HEK293 (cell line): Measurements from ENCODE around the gene ITGA2B.

Experiments
- CTCF ChIA-PET: fragments of 350-600 bp; formaldehyde crosslinking; extraction: SDS; loops from one replicate; lab custom pipeline; 2021; ENCODE audit warnings: antibody characterized with exemption; lab: Yijun Ruan, JAX
- POLR2A ChIA-PET: fragments of 300-600 bp; formaldehyde crosslinking; extraction: SDS; loops from one replicate; lab custom pipeline; 2020; ENCODE audit warnings: antibody characterized with exemption, inconsistent platforms; lab: Yijun Ruan, JAX
- H3K27ac ChIP-seq: fragments of 200-500 bp; sonication (Bioruptor generic); 2 replicates; pipeline ENCODE4 v1.5.1; 2014; ENCODE audit warnings: low read depth, low read length, control low read depth, inconsistent platforms; ENCODE audit errors: extremely low read depth
- H3K36me3 ChIP-seq, 2 experiments: fragments of 200-500 bp in 1 of 2; sonication (Bioruptor generic) in 1 of 2; 1 replicate in 1 of 2; 2 replicates in 1 of 2; pipeline ENCODE4 v1.5.1; 2014 to 2017; ENCODE audit warnings: inconsistent platforms in 2 of 2, low read length in 2 of 2; ENCODE audit not compliant: control insufficient read depth in 2 of 2, insufficient read depth in 1 of 2
- H3K4me1 ChIP-seq: fragments of 200-500 bp; sonication (Bioruptor generic); 2 replicates; pipeline ENCODE4 v1.5.1; 2014; ENCODE audit warnings: mild to moderate bottlenecking, low read length, inconsistent platforms; ENCODE audit not compliant: control insufficient read depth, insufficient read depth
- H3K4me3 ChIP-seq: 2 replicates; pipeline ENCODE4 v1.5.1; 2011; ENCODE audit warnings: low read depth, mild to moderate bottlenecking, control low read depth, low read length, moderate library complexity
- H3K9me3 ChIP-seq: fragments of 200-500 bp; sonication (Bioruptor generic); 2 replicates; pipeline ENCODE4 v1.5.1; 2014; ENCODE audit warnings: low read depth, low read length, inconsistent platforms; ENCODE audit not compliant: control insufficient read depth, insufficient read depth
- BCL11B ChIP-seq: fragments of 450-650 bp; formaldehyde crosslinking; IDR thresholded peaks from 2 replicates; pipeline ENCODE4 v1.5.1; 2016; ENCODE audit warnings: low read depth, missing biosample characterization, missing genetic modification characterization
- FEZF1 ChIP-seq: fragments of 450-650 bp; formaldehyde crosslinking; IDR thresholded peaks from 2 replicates; pipeline ENCODE4 v1.5.1; 2016; ENCODE audit warnings: missing biosample characterization, missing genetic modification characterization
- GLIS2 ChIP-seq: fragments of 450-650 bp; formaldehyde crosslinking; IDR thresholded peaks from 2 replicates; pipeline ENCODE4 v1.5.1; 2016; ENCODE audit warnings: missing biosample characterization, missing genetic modification characterization
- KLF8 ChIP-seq: fragments of 450-650 bp; formaldehyde crosslinking; IDR thresholded peaks from 2 replicates; pipeline ENCODE4 v1.5.1; 2016; ENCODE audit warnings: missing biosample characterization, missing genetic modification characterization
- OSR2 ChIP-seq: fragments of 450-650 bp; formaldehyde crosslinking; IDR thresholded peaks from 2 replicates; pipeline ENCODE4 v1.5.1; 2016; ENCODE audit warnings: missing biosample characterization, missing genetic modification characterization
- SCRT2 ChIP-seq: fragments of 450-650 bp; formaldehyde crosslinking; IDR thresholded peaks from 2 replicates; pipeline ENCODE4 v1.5.1; 2016; ENCODE audit warnings: missing biosample characterization, missing genetic modification characterization
- YY2 ChIP-seq: fragments of 450-650 bp; formaldehyde crosslinking; IDR thresholded peaks from 2 replicates; pipeline ENCODE4 v1.5.1; 2016; ENCODE audit warnings: missing biosample characterization, missing genetic modification characterization
- ZFP37 ChIP-seq: fragments of 450-650 bp; formaldehyde crosslinking; IDR thresholded peaks from 2 replicates; pipeline ENCODE4 v1.5.1; 2016; ENCODE audit warnings: missing biosample characterization, missing genetic modification characterization
- ZFP69B ChIP-seq: fragments of 450-650 bp; formaldehyde crosslinking; IDR thresholded peaks from 2 replicates; pipeline ENCODE4 v1.5.1; 2016; ENCODE audit warnings: missing biosample characterization, missing genetic modification characterization
- ZIC2 ChIP-seq: fragments of 450-650 bp; formaldehyde crosslinking; IDR thresholded peaks from 2 replicates; pipeline ENCODE4 v1.5.1; 2016; ENCODE audit warnings: missing biosample characterization, missing genetic modification characterization
- ZNF157 ChIP-seq: fragments of 450-650 bp; formaldehyde crosslinking; IDR thresholded peaks from 2 replicates; pipeline ENCODE4 v1.5.1; 2016; ENCODE audit warnings: missing biosample characterization, missing genetic modification characterization
- ZNF169 ChIP-seq: fragments of 450-650 bp; formaldehyde crosslinking; IDR thresholded peaks from 2 replicates; pipeline ENCODE4 v1.5.1; 2016; ENCODE audit warnings: missing biosample characterization, missing genetic modification characterization
- ZNF211 ChIP-seq: fragments of 450-650 bp; formaldehyde crosslinking; IDR thresholded peaks from 2 replicates; pipeline ENCODE4 v1.5.1; 2016; ENCODE audit warnings: low read depth, missing biosample characterization, missing genetic modification characterization
- ZNF239 ChIP-seq: fragments of 450-650 bp; formaldehyde crosslinking; IDR thresholded peaks from 2 replicates; pipeline ENCODE4 v1.5.1; 2016; ENCODE audit warnings: missing biosample characterization, missing genetic modification characterization
- ZNF280C ChIP-seq: fragments of 450-650 bp; formaldehyde crosslinking; IDR thresholded peaks from 2 replicates; pipeline ENCODE4 v1.5.1; 2016; ENCODE audit warnings: missing biosample characterization, missing genetic modification characterization
- ZNF350 ChIP-seq: fragments of 450-650 bp; formaldehyde crosslinking; IDR thresholded peaks from 2 replicates; pipeline ENCODE4 v1.5.0; 2017; ENCODE audit warnings: missing biosample characterization, mild to moderate bottlenecking, missing genetic modification characterization
- ZNF366 ChIP-seq: fragments of 450-650 bp; formaldehyde crosslinking; conservative IDR thresholded peaks from 2 replicates; pipeline ENCODE4 v1.5.1; 2016; ENCODE audit warnings: missing biosample characterization, missing genetic modification characterization
- ZNF37A ChIP-seq: fragments of 450-650 bp; IDR thresholded peaks from 2 replicates; pipeline ENCODE4 v1.5.1; 2018; ENCODE audit warnings: missing biosample characterization, missing genetic modification characterization
- ZNF423 ChIP-seq: fragments of 450-650 bp; formaldehyde crosslinking; IDR thresholded peaks from 2 replicates; pipeline ENCODE4 v1.5.1; 2016; ENCODE audit warnings: missing biosample characterization, missing genetic modification characterization
- ZNF426 ChIP-seq: fragments of 450-650 bp; formaldehyde crosslinking; IDR thresholded peaks from 2 replicates; pipeline ENCODE4 v1.5.1; 2017; ENCODE audit warnings: missing biosample characterization, missing genetic modification characterization, mild to moderate bottlenecking, inconsistent platforms, moderate library complexity
- ZNF449 ChIP-seq: fragments of 450-650 bp; formaldehyde crosslinking; IDR thresholded peaks from 2 replicates; pipeline ENCODE4 v1.5.1; 2017; ENCODE audit warnings: missing biosample characterization, mild to moderate bottlenecking, missing genetic modification characterization, moderate library complexity
- ZNF514 ChIP-seq: fragments of 450-650 bp; formaldehyde crosslinking; IDR thresholded peaks from 2 replicates; pipeline ENCODE4 v1.5.1; 2016; ENCODE audit warnings: missing biosample characterization, missing genetic modification characterization
- ZNF548 ChIP-seq: fragments of 450-650 bp; formaldehyde crosslinking; IDR thresholded peaks from 2 replicates; pipeline ENCODE4 v1.5.1; 2016; ENCODE audit warnings: missing biosample characterization, missing genetic modification characterization
- ZNF558 ChIP-seq: fragments of 450-650 bp; formaldehyde crosslinking; IDR thresholded peaks from 2 replicates; pipeline ENCODE4 v1.5.1; 2016; ENCODE audit warnings: missing biosample characterization, missing genetic modification characterization
- ZNF585B ChIP-seq: fragments of 450-650 bp; formaldehyde crosslinking; IDR thresholded peaks from 2 replicates; pipeline ENCODE4 v1.5.1; 2016; ENCODE audit warnings: missing biosample characterization, missing genetic modification characterization
- ZNF596 ChIP-seq: fragments of 450-650 bp; IDR thresholded peaks from 2 replicates; pipeline ENCODE4 v1.5.0; 2018; ENCODE audit warnings: missing biosample characterization, mild to moderate bottlenecking, missing genetic modification characterization, moderate library complexity
- ZNF610 ChIP-seq: fragments of 450-650 bp; formaldehyde crosslinking; IDR thresholded peaks from 2 replicates; pipeline ENCODE4 v1.5.1; 2016; ENCODE audit warnings: missing biosample characterization, missing genetic modification characterization, borderline replicate concordance
- ZNF621 ChIP-seq: fragments of 450-650 bp; formaldehyde crosslinking; IDR thresholded peaks from 2 replicates; pipeline ENCODE4 v1.5.1; 2017; ENCODE audit warnings: missing biosample characterization, missing genetic modification characterization
- ZNF692 ChIP-seq: fragments of 450-650 bp; formaldehyde crosslinking; IDR thresholded peaks from 2 replicates; pipeline ENCODE4 v1.5.1; 2016; ENCODE audit warnings: missing biosample characterization, missing genetic modification characterization
- ZNF704 ChIP-seq: fragments of 450-650 bp; formaldehyde crosslinking; IDR thresholded peaks from 2 replicates; pipeline ENCODE4 v1.5.1; 2016; ENCODE audit warnings: missing biosample characterization, missing genetic modification characterization
- ZNF707 ChIP-seq: fragments of 450-650 bp; formaldehyde crosslinking; IDR thresholded peaks from 2 replicates; pipeline ENCODE4 v1.5.1; 2016; ENCODE audit warnings: missing biosample characterization, missing genetic modification characterization
- ZNF843 ChIP-seq: fragments of 450-650 bp; formaldehyde crosslinking; IDR thresholded peaks from 2 replicates; pipeline ENCODE4 v1.5.1; 2016; ENCODE audit warnings: missing biosample characterization, missing genetic modification characterization

ITGA2B gene

GRCh38 chr17:44351464-44351863 lies 38.0 kb downstream of the ITGA2B start:
- TF ChIP-seq ZNF449 (tag by site-specific recombination) (no peak), ZNF350 (no peak), ZNF558 (no peak), ZNF514 (tag by site-specific recombination) (no peak), ZNF426 (no peak), ZNF239 (no peak), ZNF843 (no peak), GLIS2 (tag by site-specific recombination) (no peak), BCL11B (no peak), ZNF157 (tag by site-specific recombination) (no peak), ZNF548 (tag by site-specific recombination) (no peak), ZNF585B (tag by site-specific recombination) (no peak), ZFP37 (tag by site-specific recombination) (no peak)
- CTCF ChIA-PET: interaction anchor here (1.0 to 3.0 kb wide), 14 partner anchors 9 to 408 kb away, joined by 3 to 21 read pairs (median 9); partner anchors contain the start of genes ASB16 and FAM171A2
- Histone ChIP-seq H3K9me3 (no peaks in the 10 kb centered on the region), H3K36me3 (peaks cover 0 to 56% of the 10 kb centered on the region in 2 experiments; a peak in 1 of 3 replicates), H3K27ac (no peak overlapping the region), H3K4me1 (no peaks in the 10 kb centered on the region), H3K4me3 (no peak overlapping the region)
- POLR2A ChIA-PET: interaction anchor here (0.7 to 1.6 kb wide), 2 partner anchors 130 to 144 kb away, joined by 4 read pairs; no protein-coding TSS in a partner anchor

- Histone ChIP-seq H3K4me3 (no peak overlapping the region), H3K9me3 (no peaks in the 10 kb centered on the region), H3K36me3 (peaks cover 0 to 55% of the 10 kb centered on the region in 2 experiments; a peak in 1 of 3 replicates), H3K4me1 (no peaks in the 10 kb centered on the region), H3K27ac (no peak overlapping the region)
- CTCF ChIA-PET: interaction anchor here (0.7 to 3.0 kb wide), 22 partner anchors 9 to 407 kb away, joined by 3 to 21 read pairs (median 6); partner anchors contain the start of genes ASB16 and FAM171A2
- POLR2A ChIA-PET: interaction anchor here (0.7 to 1.6 kb wide), 2 partner anchors 130 to 144 kb away, joined by 4 read pairs; no protein-coding TSS in a partner anchor
- TF ChIP-seq ZNF366 (tag by site-specific recombination): no peak
- no peak for TF ChIP-seq ZNF704 (tag by site-specific recombination)
- TF ChIP-seq ZNF621 (tag by site-specific recombination): no peak
- TF ChIP-seq ZNF585B (tag by site-specific recombination): no peak
- no peak for TF ChIP-seq ZNF423 (tag by site-specific recombination)
- TF ChIP-seq YY2 (tag by site-specific recombination): no peak
- 0 out of 2 replicates have a peak, but pooled peaks have one; percentile 23 for TF ChIP-seq OSR2 (tag by site-specific recombination)
- no peak for TF ChIP-seq ZNF157 (tag by site-specific recombination)
- TF ChIP-seq ZNF707 (tag by site-specific recombination): no peak
- TF ChIP-seq ZNF280C (tag by site-specific recombination): no peak
- TF ChIP-seq ZNF37A: no peak
- 0 out of 2 replicates have a peak, but pooled peaks have one; percentile 42 for TF ChIP-seq ZNF692
- no peak for TF ChIP-seq ZNF211 (tag by site-specific recombination)
- peak; percentile 27; the same call in 1 of the 2 replicates for TF ChIP-seq KLF8 (tag by site-specific recombination)
- TF ChIP-seq ZIC2 (tag by site-specific recombination): peak; percentile 72
- TF ChIP-seq FEZF1 (tag by site-specific recombination): no peak
- TF ChIP-seq ZFP69B (tag by site-specific recombination): peak; percentile 26; the same call in 1 of the 2 replicates
- peak; percentile 54 for TF ChIP-seq GLIS2 (tag by site-specific recombination)
- TF ChIP-seq ZNF596 (tag by site-specific recombination): no peak
- peak; percentile 77 for TF ChIP-seq SCRT2 (tag by site-specific recombination)
- no peak for TF ChIP-seq ZNF169
- TF ChIP-seq ZNF610 (tag by site-specific recombination): no peak
Observed at GRCh38 chr17:44350733-44351226, 38.7 kb downstream of the ITGA2B start.
